ENCODE measurements around the gene TGM6. TPM values are rescaled to one million over a fixed set of nuclear protein-coding genes. Genes with fewer than 3 reads are reported as not detected.

TGM6 gene
- total and polyA plus RNA-seq, 11 donors = not detected

DNA sequence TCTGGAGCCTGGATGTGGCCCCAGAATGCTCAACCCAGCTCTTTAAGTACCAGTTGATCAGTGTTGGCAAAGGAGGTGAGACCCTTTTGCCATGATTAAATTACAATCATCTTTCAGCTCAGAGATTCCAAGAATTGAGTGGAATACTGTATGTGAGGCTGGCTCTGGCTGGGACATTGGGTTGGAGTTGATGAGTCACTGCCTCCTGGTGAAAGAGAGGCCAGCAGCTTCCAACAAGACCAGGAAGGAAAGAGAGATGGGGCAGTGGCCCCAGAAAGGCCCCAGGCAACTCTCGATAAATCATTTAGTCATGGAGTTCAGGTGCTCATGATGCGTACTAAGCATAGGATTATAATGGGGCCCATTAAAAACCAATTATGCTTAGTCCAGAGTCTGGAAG, 2.1 kb downstream of the TGM6 start:
- WGBS, 4 donors = 93 to 100% (median 97%) methylated on average over 2 of the region's 2 CpGs
- no peak for TF ChIP-seq POLR2A (IDR thresholded peaks at IDR 0.05)
- TF ChIP-seq, protein P1, sequence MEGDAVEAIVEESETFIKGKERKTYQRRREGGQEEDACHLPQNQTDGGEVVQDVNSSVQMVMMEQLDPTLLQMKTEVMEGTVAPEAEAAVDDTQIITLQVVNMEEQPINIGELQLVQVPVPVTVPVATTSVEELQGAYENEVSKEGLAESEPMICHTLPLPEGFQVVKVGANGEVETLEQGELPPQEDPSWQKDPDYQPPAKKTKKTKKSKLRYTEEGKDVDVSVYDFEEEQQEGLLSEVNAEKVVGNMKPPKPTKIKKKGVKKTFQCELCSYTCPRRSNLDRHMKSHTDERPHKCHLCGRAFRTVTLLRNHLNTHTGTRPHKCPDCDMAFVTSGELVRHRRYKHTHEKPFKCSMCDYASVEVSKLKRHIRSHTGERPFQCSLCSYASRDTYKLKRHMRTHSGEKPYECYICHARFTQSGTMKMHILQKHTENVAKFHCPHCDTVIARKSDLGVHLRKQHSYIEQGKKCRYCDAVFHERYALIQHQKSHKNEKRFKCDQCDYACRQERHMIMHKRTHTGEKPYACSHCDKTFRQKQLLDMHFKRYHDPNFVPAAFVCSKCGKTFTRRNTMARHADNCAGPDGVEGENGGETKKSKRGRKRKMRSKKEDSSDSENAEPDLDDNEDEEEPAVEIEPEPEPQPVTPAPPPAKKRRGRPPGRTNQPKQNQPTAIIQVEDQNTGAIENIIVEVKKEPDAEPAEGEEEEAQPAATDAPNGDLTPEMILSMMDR (IDR thresholded peaks at IDR 0.05) = no peak

GRCh38 chr20:2385026-2385425, 4.3 kb downstream of the TGM6 start:
- Histone ChIP-seq H3K9me3 (peaks cover 0 to 21% (median 7%) of the 10 kb centered on the region in 12 donors), H3K36me3 (no peaks in the 10 kb centered on the region), H3K27me3 (peaks cover 0 to 18% (median 0%) of the 10 kb centered on the region in 9 donors), H3K4me3 (no peak overlapping the region), H3K4me1 (no peaks in the 10 kb centered on the region), H3K27ac (no peak overlapping the region)
- TF ChIP-seq, protein P1 (IDR thresholded peaks at IDR 0.05) = no peak
- TF ChIP-seq POLR2A (IDR thresholded peaks at IDR 0.05) = no peak
- 43 to 54% (median 47%) methylated on average over 5 of the region's 5 CpGs for WGBS, 4 donors
- no peak for ATAC-seq
- DNase-seq = no peak
- intact Hi-C loops (cut with DNase I) = no loop called here

More for the DNA sequence above, 2.1 kb downstream of the TGM6 start:
- no peaks in the 10 kb centered on the region for H3K4me1 ChIP-seq
- peaks cover 0 to 9% (median 0%) of the 10 kb centered on the region in 12 donors for H3K9me3 ChIP-seq
- H3K36me3 ChIP-seq = no peaks in the 10 kb centered on the region
- H3K27ac ChIP-seq = no peak overlapping the region
- intact Hi-C loops (cut with DNase I) = no loop called here
- DNase-seq (no peak), ATAC-seq (no peak)
- H3K27me3 ChIP-seq = peaks cover 0 to 18% (median 0%) of the 10 kb centered on the region in 9 donors
- no peak overlapping the region for H3K4me3 ChIP-seq

- Histone ChIP-seq H3K27ac (no peak overlapping the region), H3K9me3 (peaks cover 0 to 21% (median 7%) of the 10 kb centered on the region in 12 donors), H3K27me3 (peaks cover 0 to 18% (median 0%) of the 10 kb centered on the region in 9 donors), H3K4me1 (no peaks in the 10 kb centered on the region), H3K36me3 (no peaks in the 10 kb centered on the region), H3K4me3 (no peak overlapping the region)
- no peak for ATAC-seq
- intact Hi-C loops (cut with DNase I) = no loop called here
- WGBS, 4 donors = 46 to 59% (median 54%) methylated on average over 6 of the region's 6 CpGs
- TF ChIP-seq, protein P1 (IDR thresholded peaks at IDR 0.05) = no peak
- no peak for TF ChIP-seq POLR2A (IDR thresholded peaks at IDR 0.05)
- DNase-seq = no peak
Measured at GRCh38 chr20:2385496-2385895, 4.8 kb downstream of the TGM6 start.

DNA sequence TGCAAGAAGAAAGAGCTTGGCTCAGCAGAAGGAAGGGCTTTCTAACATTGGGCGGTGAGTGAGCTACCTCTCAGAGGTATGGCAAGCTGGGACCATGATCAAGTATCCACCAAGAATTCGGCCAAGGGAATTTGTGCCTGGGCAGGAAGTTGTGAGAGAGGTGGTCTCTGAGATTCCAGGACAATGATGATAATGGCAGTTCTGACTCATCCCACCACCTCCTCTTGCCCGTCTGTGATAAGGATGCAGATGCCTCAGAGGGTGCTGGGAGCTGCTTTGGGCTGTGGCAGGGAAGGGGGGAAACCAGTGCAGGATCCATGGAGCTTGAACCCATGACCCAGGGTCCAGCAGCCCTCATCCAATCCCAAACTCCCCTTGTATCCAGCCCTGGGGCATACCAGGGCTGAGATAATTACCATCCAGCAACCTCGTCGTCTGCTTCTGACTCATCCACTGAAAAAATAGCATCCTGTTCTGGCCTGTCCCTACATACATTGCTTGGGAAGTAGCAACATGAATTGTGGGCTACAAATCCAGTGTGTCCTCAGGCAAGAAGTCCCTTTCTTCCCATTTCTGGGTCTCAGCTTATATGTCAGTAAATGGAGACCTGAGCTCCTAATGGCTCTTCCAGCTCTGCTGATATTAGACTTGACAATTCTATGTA, 5.9 kb downstream of the TGM6 start:
- no peak for ATAC-seq

More for the DNA sequence above, 5.9 kb downstream of the TGM6 start:
- Histone ChIP-seq H3K9me3 (peaks cover 0 to 21% (median 7%) of the 10 kb centered on the region in 12 donors), H3K27me3 (peaks cover 0 to 18% (median 0%) of the 10 kb centered on the region in 9 donors), H3K4me3 (no peak overlapping the region), H3K36me3 (no peaks in the 10 kb centered on the region), H3K4me1 (no peaks in the 10 kb centered on the region), H3K27ac (no peak overlapping the region)
- TF ChIP-seq, protein P1 (IDR thresholded peaks at IDR 0.05) = no peak
- no peak for TF ChIP-seq POLR2A (IDR thresholded peaks at IDR 0.05)
- DNase-seq = no peak
- intact Hi-C loops (cut with DNase I) = no loop called here
- WGBS, 4 donors = 48 to 68% (median 50%) methylated on average over 2 to 5 of the region's 5 CpGs
